MCF 10A (cell line): ENCODE data around the gene FADS1. TPM values are rescaled to one million over a fixed set of nuclear protein-coding genes. Genes with fewer than 3 reads are reported as not detected.

Experiments used
- BruUV-seq: library from RNA; stranded (reverse); fragments of 400-500 nt; replicated peaks from 2 replicates; lab custom pipeline; 2021; lab: Mats Ljungman, UMichigan
- CTCF ChIA-PET: fragments of 300-600 bp; sonication (Branson Sonifier 250); formaldehyde crosslinking; extraction: SDS; loops from one replicate; lab custom pipeline; 2021; ENCODE audit warnings: antibody characterized with exemption, inconsistent platforms; lab: Yijun Ruan, JAX
- POLR2A ChIA-PET: fragments of 300-600, 350-650 bp; sonication (Branson Sonifier 250); formaldehyde crosslinking; extraction: SDS; loops from one replicate; lab custom pipeline; 2020; ENCODE audit warnings: antibody characterized with exemption, inconsistent platforms; lab: Yijun Ruan, JAX
- DNase-seq: peaks from one replicate; pipeline ENCODE4 v3.0.0-alpha.2; 2018; ENCODE audit not compliant: unreplicated experiment
- H3K27ac Mint-ChIP-seq: one replicate; pipeline ENCODE4 v1.8.0; 2022; ENCODE audit warnings: mild to moderate bottlenecking, low read depth, mixed read lengths; ENCODE audit not compliant: unreplicated experiment
- H3K27me3 Mint-ChIP-seq: one replicate; pipeline ENCODE4 v1.8.0; 2022; ENCODE audit warnings: mixed read lengths; ENCODE audit not compliant: insufficient read depth, unreplicated experiment
- H3K36me3 Mint-ChIP-seq: one replicate; pipeline ENCODE4 v1.8.0; 2022; ENCODE audit warnings: mild to moderate bottlenecking, moderate library complexity, mixed read lengths; ENCODE audit not compliant: insufficient read depth, unreplicated experiment
- H3K4me1 Mint-ChIP-seq: one replicate; pipeline ENCODE4 v1.8.0; 2022; ENCODE audit warnings: mixed read lengths; ENCODE audit not compliant: insufficient read depth, unreplicated experiment
- H3K4me3 Mint-ChIP-seq: one replicate; pipeline ENCODE4 v1.8.0; 2022; ENCODE audit warnings: mild to moderate bottlenecking, moderate library complexity, mixed read lengths; ENCODE audit not compliant: unreplicated experiment
- H3K9me3 Mint-ChIP-seq: one replicate; pipeline ENCODE4 v1.8.0; 2022; ENCODE audit warnings: mixed read lengths; ENCODE audit not compliant: unreplicated experiment
- intact Hi-C: fragments of 100-400 bp; cut with micrococcal nuclease; formaldehyde crosslinking; loops from 2 replicates; pipeline ENCODE4 v1.14.1; 2022
- total RNA-seq: library from RNA; stranded (reverse); gene quantifications from 2 replicates; pipeline ENCODE4 v1.2.3, GENCODE V29; 2022
- TF ChIP-seq, protein P1 (sequence below): fragments of 200-600 bp; IDR thresholded peaks from one replicate; pipeline ENCODE4 v1.8.0; 2022; ENCODE audit warnings: antibody characterized with exemption, mild to moderate bottlenecking; ENCODE audit not compliant: unreplicated experiment

Gene FADS1
- total RNA-seq, 1 experiment from 2014 or later: 27.5 TPM

DNA sequence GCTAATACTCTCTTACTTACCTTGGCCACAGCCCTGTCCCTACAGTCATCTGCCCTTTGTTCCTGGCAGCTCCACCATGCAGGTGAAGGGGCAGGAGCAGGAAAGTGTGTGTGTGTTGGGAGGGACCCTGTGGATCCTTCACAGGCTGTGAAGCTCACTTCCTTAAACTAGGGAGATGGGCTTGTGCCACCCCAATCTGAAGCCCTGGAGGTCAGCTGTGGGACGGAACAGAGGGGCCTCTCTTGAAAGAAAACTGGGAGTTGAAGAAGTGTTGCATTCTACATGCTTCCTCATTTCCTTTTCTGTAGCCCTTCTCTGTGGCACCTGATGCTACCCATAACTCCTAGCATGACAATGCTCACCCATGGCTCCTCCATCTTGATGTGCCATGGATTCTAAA, 11.7 kb downstream of the FADS1 start:
- peaks cover 46% of the 10 kb centered on the region for H3K36me3 Mint-ChIP-seq
- intact Hi-C loops: no loop called here
- no peak overlapping the region for H3K27ac Mint-ChIP-seq
- no peaks in the 10 kb centered on the region for H3K27me3 Mint-ChIP-seq
- ChIA-PET POLR2A (no interaction called here), CTCF (interaction anchor here (0.7 to 3.6 kb wide), 5 partner anchors 8 to 304 kb away, joined by 3 to 47 read pairs (median 3); no protein-coding TSS in a partner anchor)
- H3K4me1 Mint-ChIP-seq: no peaks in the 10 kb centered on the region
- H3K9me3 Mint-ChIP-seq: no peaks in the 10 kb centered on the region
- DNase-seq: no peak
- H3K4me3 Mint-ChIP-seq: no peak overlapping the region
- TF ChIP-seq, protein P1, sequence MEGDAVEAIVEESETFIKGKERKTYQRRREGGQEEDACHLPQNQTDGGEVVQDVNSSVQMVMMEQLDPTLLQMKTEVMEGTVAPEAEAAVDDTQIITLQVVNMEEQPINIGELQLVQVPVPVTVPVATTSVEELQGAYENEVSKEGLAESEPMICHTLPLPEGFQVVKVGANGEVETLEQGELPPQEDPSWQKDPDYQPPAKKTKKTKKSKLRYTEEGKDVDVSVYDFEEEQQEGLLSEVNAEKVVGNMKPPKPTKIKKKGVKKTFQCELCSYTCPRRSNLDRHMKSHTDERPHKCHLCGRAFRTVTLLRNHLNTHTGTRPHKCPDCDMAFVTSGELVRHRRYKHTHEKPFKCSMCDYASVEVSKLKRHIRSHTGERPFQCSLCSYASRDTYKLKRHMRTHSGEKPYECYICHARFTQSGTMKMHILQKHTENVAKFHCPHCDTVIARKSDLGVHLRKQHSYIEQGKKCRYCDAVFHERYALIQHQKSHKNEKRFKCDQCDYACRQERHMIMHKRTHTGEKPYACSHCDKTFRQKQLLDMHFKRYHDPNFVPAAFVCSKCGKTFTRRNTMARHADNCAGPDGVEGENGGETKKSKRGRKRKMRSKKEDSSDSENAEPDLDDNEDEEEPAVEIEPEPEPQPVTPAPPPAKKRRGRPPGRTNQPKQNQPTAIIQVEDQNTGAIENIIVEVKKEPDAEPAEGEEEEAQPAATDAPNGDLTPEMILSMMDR: no peak
- no TSS peak for BruUV-seq

DNA sequence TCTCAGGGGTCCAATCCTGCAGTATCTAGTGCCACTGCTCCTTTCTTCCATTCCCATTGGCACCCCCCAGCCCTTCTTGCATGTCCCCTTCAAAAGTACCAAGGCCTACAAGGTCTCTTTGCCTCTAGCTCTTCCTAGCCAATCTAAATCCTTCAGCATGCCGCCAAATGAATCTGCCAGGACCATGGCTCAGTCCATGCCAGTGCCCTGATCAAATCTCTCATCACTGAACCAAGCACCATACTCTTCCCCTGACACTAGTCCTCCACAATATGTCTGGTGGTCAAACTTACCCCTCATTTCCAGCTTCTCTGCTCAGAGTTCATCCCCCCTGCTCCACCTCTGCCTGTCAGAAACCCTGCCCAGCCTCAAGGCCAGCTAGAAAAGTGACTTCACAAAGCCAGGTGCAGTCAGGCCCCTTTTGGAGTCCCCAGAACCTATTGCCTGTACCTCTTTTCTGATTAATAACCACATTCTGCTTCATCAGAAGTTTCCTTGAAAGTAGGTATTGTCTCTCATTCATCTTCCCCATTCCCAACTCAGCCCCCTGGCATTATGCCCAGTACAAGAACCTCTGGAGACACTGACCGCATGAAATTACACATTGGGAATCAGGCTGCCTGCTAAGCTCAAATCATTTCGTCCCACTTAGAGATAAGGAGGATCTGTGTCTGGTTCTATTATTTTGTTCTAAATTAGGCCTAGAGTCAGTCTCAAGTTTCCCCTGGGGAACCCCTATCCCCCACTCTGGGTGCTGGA, 12.7 kb downstream of the FADS1 start:
- DNase-seq: no peak
- TF ChIP-seq, protein P1: no peak
- Mint-ChIP-seq H3K4me3 (no peak overlapping the region), H3K27me3 (no peaks in the 10 kb centered on the region), H3K9me3 (no peaks in the 10 kb centered on the region), H3K36me3 (peaks cover 46% of the 10 kb centered on the region), H3K4me1 (no peaks in the 10 kb centered on the region), H3K27ac (no peak overlapping the region)
- no TSS peak for BruUV-seq
- intact Hi-C loops: no loop called here
- POLR2A ChIA-PET: no interaction called here
- CTCF ChIA-PET: interaction anchor here (0.6 to 1.6 kb wide), 3 partner anchors 95 to 303 kb away, joined by 4 to 6 read pairs (median 4); no protein-coding TSS in a partner anchor

DNA sequence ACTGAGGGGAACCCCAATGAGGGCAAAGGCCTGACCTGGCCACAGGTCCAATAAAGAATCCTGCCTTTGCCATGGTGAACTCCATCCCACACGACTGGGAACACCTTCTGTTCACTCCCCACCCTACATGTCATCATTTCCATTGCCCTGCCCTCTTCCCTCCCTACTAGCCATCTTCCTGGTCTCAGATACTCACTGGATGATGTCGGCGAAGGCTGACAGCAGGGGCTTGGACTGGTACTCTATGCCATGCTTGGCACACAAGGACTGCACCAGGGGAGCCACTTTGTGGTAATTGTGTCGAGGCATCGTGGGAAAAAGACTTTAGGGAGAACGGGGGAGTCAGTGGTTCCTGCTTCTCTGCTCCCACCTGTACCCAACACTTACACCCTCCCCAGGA, 14.2 kb downstream of the FADS1 start:
- ChIA-PET CTCF (interaction anchor here (1.0 to 2.0 kb wide), 2 partner anchors 145 to 305 kb away, joined by 3 to 5 read pairs; no protein-coding TSS in a partner anchor), POLR2A (no interaction called here)
- DNase-seq: no peak
- Mint-ChIP-seq H3K9me3 (no peaks in the 10 kb centered on the region), H3K27me3 (no peaks in the 10 kb centered on the region), H3K36me3 (peaks cover 33% of the 10 kb centered on the region), H3K27ac (no peak overlapping the region), H3K4me3 (no peak overlapping the region), H3K4me1 (no peaks in the 10 kb centered on the region)
- TF ChIP-seq, protein P1: no peak
- intact Hi-C loops: no loop called here
- BruUV-seq: no TSS peak

DNA sequence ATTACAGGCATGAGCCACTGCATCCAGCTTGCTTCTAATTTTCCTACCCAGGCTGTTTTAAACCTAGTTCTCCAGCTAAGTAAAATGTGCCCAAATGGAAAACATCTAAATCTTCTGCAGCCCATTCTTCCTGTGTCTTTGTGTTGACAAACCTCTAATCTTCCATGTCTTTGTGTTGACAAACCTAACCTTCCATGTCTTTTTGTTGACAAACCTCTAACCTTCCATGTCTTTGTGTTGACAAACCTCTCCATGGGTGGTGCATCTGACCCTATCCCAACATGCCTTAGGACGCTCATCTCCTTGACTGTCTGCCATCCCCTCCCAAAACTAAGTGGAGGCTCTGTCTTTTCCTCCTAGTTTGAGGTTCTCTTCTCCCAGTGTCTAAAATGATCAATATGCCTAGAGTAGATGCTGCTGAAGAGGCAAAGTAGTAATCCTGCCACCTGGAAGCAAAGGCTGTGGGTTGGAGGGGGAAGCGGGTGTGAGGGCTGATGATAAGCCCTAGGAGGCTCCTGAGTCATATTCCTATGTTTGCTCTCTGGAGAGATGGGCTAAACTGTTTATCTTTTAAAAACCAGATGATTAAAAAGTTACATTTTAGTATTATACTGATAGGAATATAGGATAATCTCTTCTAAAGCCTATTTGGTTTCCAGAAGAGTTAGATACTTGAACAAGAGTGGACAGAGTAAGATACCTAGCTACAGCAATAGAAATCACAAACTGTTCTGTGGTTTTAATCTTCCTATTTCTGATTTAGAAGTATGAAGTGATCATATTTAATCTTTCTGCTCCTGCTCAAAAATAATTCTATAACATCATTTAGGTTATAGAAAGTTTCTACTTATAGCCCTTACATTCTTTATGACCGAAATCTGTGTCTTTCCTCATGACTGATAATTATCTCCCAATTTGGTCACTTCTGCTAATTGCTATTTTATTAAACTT, 16.2 kb downstream of the FADS1 start:
- H3K27me3 Mint-ChIP-seq: no peaks in the 10 kb centered on the region
- POLR2A ChIA-PET: interaction anchor here (0.6 to 1.1 kb wide), 2 partner anchors 15 to 92 kb away, joined by 3 to 4 read pairs; no protein-coding TSS in a partner anchor

More for the DNA sequence above, 16.2 kb downstream of the FADS1 start:
- intact Hi-C loops: no loop called here
- Mint-ChIP-seq H3K36me3 (peaks cover 20% of the 10 kb centered on the region), H3K4me1 (peaks cover 6% of the 10 kb centered on the region), H3K27ac (no peak overlapping the region), H3K9me3 (no peaks in the 10 kb centered on the region), H3K4me3 (no peak overlapping the region)
- BruUV-seq: no TSS peak
- CTCF ChIA-PET: interaction anchor here (0.6 to 6.7 kb wide), 8 partner anchors 48 to 307 kb away, joined by 3 to 110 read pairs (median 6); partner anchors contain the start of gene BEST1
- DNase-seq: no peak
- TF ChIP-seq, protein P1: no peak
